Measurements from ENCODE around the gene SLC6A9. TPM values are rescaled to one million over a fixed set of nuclear protein-coding genes. Genes with fewer than 3 reads are reported as not detected.
A peak's percentile ranks its signal among the peaks of the same experiment; 100 is the strongest.

The SLC6A9 gene
- total and polyA plus RNA-seq, 4 experiments from 2014 or later, result 0.75 to 0.84 TPM; not detected in 2

GRCh38 chr1:43979261-43979527 is 52.1 kb downstream of the SLC6A9 start:
- Mint-ChIP-seq H3K4me3 (no peak overlapping the region), H3K9me3 (no peaks in the 10 kb centered on the region), H3K4me1 (peaks cover 34 to 56% (median 44%) of the 10 kb centered on the region in 4 donors), H3K36me3 (peaks cover 21 to 41% of the 10 kb centered on the region in 2 donors), H3K27ac (no peak overlapping the region), H3K27me3 (no peaks in the 10 kb centered on the region)
- Histone ChIP-seq H3K36me3 (ENCODE audit: insufficient read depth, low read length) (peaks cover 23% of the 10 kb centered on the region), H3K4me1 (ENCODE audit: insufficient read depth, low read length) (peaks cover 42% of the 10 kb centered on the region), H3K27me3 (ENCODE audit: insufficient read depth, low read length) (no peaks in the 10 kb centered on the region), H3K4me3 (ENCODE audit: low read length in 2 of 2) (no peak overlapping the region), H3K27ac (ENCODE audit: low read depth, low read length) (no peak overlapping the region), H3K9me3 (ENCODE audit: control insufficient read depth in 1 of 2, low read length in 2 of 2) (no peaks in the 10 kb centered on the region)
- ChIA-PET CTCF (ENCODE audit: partially characterized antibody) (no interaction called here), POLR2A (ENCODE audit: partially characterized antibody) (no interaction called here)
- intact Hi-C loops (cut with micrococcal nuclease), result no loop called here
- no peak for DNase-seq

- ChIA-PET CTCF (ENCODE audit: partially characterized antibody) (no interaction called here), POLR2A (ENCODE audit: partially characterized antibody) (interaction anchor here (1.0 kb wide), 1 partner anchor 9 kb away, joined by 3 read pairs; no protein-coding TSS in a partner anchor)
- H3K4me3 Mint-ChIP-seq, result peak within 1 kb of the TSS; percentile 85 to 98 (median 88)
- peak within 1 kb of the TSS; percentile 68 to 96 (median 88) for H3K27ac Mint-ChIP-seq
- intact Hi-C loops (cut with micrococcal nuclease), result no loop called here
- Histone ChIP-seq H3K4me1 (ENCODE audit: insufficient read depth, low read length) (peaks cover 47% of the 10 kb centered on the region), H3K4me3 (ENCODE audit: low read length in 2 of 2) (peak within 1 kb of the TSS in 1 of 2 donors; percentile 45), H3K36me3 (ENCODE audit: insufficient read depth, low read length) (peaks cover 23% of the 10 kb centered on the region), H3K9me3 (ENCODE audit: control insufficient read depth in 1 of 2, low read length in 2 of 2) (no peaks in the 10 kb centered on the region), H3K27me3 (ENCODE audit: insufficient read depth, low read length) (no peaks in the 10 kb centered on the region), H3K27ac (ENCODE audit: low read depth, low read length) (no peak within 1 kb of the TSS)
- DNase-seq, result peak in 2 of 5 donors; percentile 22 to 38
- peaks cover 38 to 61% (median 47%) of the 10 kb centered on the region in 4 donors for H3K4me1 Mint-ChIP-seq
- no peaks in the 10 kb centered on the region for H3K9me3 Mint-ChIP-seq
- H3K36me3 Mint-ChIP-seq, result peaks cover 21 to 45% of the 10 kb centered on the region in 2 donors
- H3K27me3 Mint-ChIP-seq, result no peaks in the 10 kb centered on the region
Measured at GRCh38 chr1:43978551-43979260, 52.6 kb downstream of the SLC6A9 start, which contains the start of gene B4GALT2. B4GALT2 (plus strand) TSS chr1:43979210; CDS start chr1:43981161, 1,951 bp downstream.

GRCh38 chr1:43978264-43978550 is 53.1 kb downstream of the SLC6A9 start:
- Mint-ChIP-seq H3K27me3 (no peaks in the 10 kb centered on the region), H3K4me1 (peaks cover 40 to 66% (median 51%) of the 10 kb centered on the region in 4 donors), H3K9me3 (no peaks in the 10 kb centered on the region), H3K4me3 (peak overlapping the region; percentile 58 to 98 (median 82)), H3K27ac (peak overlapping the region in 6 of 7 donors; percentile 62 to 96 (median 71)), H3K36me3 (peaks cover 21 to 47% of the 10 kb centered on the region in 2 donors)
- CTCF ChIA-PET (ENCODE audit: partially characterized antibody), result no interaction called here
- no peak overlapping the region for H3K27ac ChIP-seq (ENCODE audit: low read depth, low read length)
- H3K36me3 ChIP-seq (ENCODE audit: insufficient read depth, low read length), result peaks cover 23% of the 10 kb centered on the region
- intact Hi-C loops (cut with micrococcal nuclease), result no loop called here
- H3K9me3 ChIP-seq (ENCODE audit: control insufficient read depth in 1 of 2, low read length in 2 of 2), result no peaks in the 10 kb centered on the region
- POLR2A ChIA-PET (ENCODE audit: partially characterized antibody), result interaction anchor here (1.0 kb wide), 1 partner anchor 9 kb away, joined by 3 read pairs; no protein-coding TSS in a partner anchor
- no peak overlapping the region for H3K4me3 ChIP-seq (ENCODE audit: low read length in 2 of 2)
- H3K4me1 ChIP-seq (ENCODE audit: insufficient read depth, low read length), result peaks cover 48% of the 10 kb centered on the region
- DNase-seq, result no peak
- no peaks in the 10 kb centered on the region for H3K27me3 ChIP-seq (ENCODE audit: insufficient read depth, low read length)

- Mint-ChIP-seq H3K4me1 (peaks cover 39 to 68% (median 51%) of the 10 kb centered on the region in 4 donors), H3K27ac (peak overlapping the region in 4 of 7 donors; percentile 0 to 96 (median 31)), H3K4me3 (peak overlapping the region; percentile 5 to 98 (median 76)), H3K36me3 (peaks cover 24 to 50% of the 10 kb centered on the region in 2 donors), H3K27me3 (no peaks in the 10 kb centered on the region), H3K9me3 (no peaks in the 10 kb centered on the region)
- Histone ChIP-seq H3K27me3 (ENCODE audit: insufficient read depth, low read length) (no peaks in the 10 kb centered on the region), H3K9me3 (ENCODE audit: control insufficient read depth in 1 of 2, low read length in 2 of 2) (no peaks in the 10 kb centered on the region), H3K4me1 (ENCODE audit: insufficient read depth, low read length) (peaks cover 48% of the 10 kb centered on the region), H3K4me3 (ENCODE audit: low read length in 2 of 2) (no peak overlapping the region), H3K27ac (ENCODE audit: low read depth, low read length) (no peak overlapping the region), H3K36me3 (ENCODE audit: insufficient read depth, low read length) (peaks cover 25% of the 10 kb centered on the region)
- POLR2A ChIA-PET (ENCODE audit: partially characterized antibody), result interaction anchor here (1.0 to 3.0 kb wide), 3 partner anchors 10 to 15 kb away, joined by 3 to 11 read pairs (median 4); no protein-coding TSS in a partner anchor
- intact Hi-C loops (cut with micrococcal nuclease), result no loop called here
- CTCF ChIA-PET (ENCODE audit: partially characterized antibody), result no interaction called here
- DNase-seq, result no peak
Measured at GRCh38 chr1:43977376-43978263, 53.6 kb downstream of the SLC6A9 start.

- no peak for DNase-seq
- Histone ChIP-seq H3K36me3 (ENCODE audit: insufficient read depth, low read length) (peaks cover 29% of the 10 kb centered on the region), H3K4me3 (ENCODE audit: low read length in 2 of 2) (no peak overlapping the region), H3K9me3 (ENCODE audit: control insufficient read depth in 1 of 2, low read length in 2 of 2) (no peaks in the 10 kb centered on the region), H3K27ac (ENCODE audit: low read depth, low read length) (no peak overlapping the region), H3K4me1 (ENCODE audit: insufficient read depth, low read length) (peaks cover 48% of the 10 kb centered on the region), H3K27me3 (ENCODE audit: insufficient read depth, low read length) (no peaks in the 10 kb centered on the region)
- H3K36me3 Mint-ChIP-seq, result peaks cover 24 to 52% of the 10 kb centered on the region in 2 donors
- H3K27me3 Mint-ChIP-seq, result no peaks in the 10 kb centered on the region
- H3K4me3 Mint-ChIP-seq, result peak overlapping the region; percentile 22 to 98 (median 70)
- H3K9me3 Mint-ChIP-seq, result no peaks in the 10 kb centered on the region
- H3K4me1 Mint-ChIP-seq, result peaks cover 37 to 68% (median 53%) of the 10 kb centered on the region in 4 donors
- intact Hi-C loops (cut with micrococcal nuclease), result no loop called here
- peak overlapping the region in 2 of 7 donors; percentile 70 to 96 for H3K27ac Mint-ChIP-seq
- ChIA-PET CTCF (ENCODE audit: partially characterized antibody) (no interaction called here), POLR2A (ENCODE audit: partially characterized antibody) (interaction anchor here (1.1 to 3.0 kb wide), 3 partner anchors 12 to 54 kb away, joined by 4 to 11 read pairs (median 6); no protein-coding TSS in a partner anchor)
Measured at GRCh38 chr1:43976890-43977289, 54.4 kb downstream of the SLC6A9 start.

- intact Hi-C loops (cut with micrococcal nuclease), result no loop called here
- Mint-ChIP-seq H3K4me1 (peaks cover 38 to 71% (median 54%) of the 10 kb centered on the region in 4 donors), H3K36me3 (peaks cover 24 to 52% of the 10 kb centered on the region in 2 donors), H3K27ac (peak overlapping the region; percentile 87 to 98 (median 95)), H3K9me3 (no peaks in the 10 kb centered on the region), H3K27me3 (no peaks in the 10 kb centered on the region), H3K4me3 (peak overlapping the region; percentile 90 to 98 (median 93))
- no peak for DNase-seq
- peak overlapping the region in 1 of 2 donors; percentile 96 for H3K4me3 ChIP-seq (ENCODE audit: low read length in 2 of 2)
- POLR2A ChIA-PET (ENCODE audit: partially characterized antibody), result interaction anchor here (1.0 to 5.7 kb wide), 6 partner anchors 13 to 656 kb away, joined by 4 to 44 read pairs (median 8); partner anchors contain the start of genes CCDC24, IPO13 and ST3GAL3
- peaks cover 29% of the 10 kb centered on the region for H3K36me3 ChIP-seq (ENCODE audit: insufficient read depth, low read length)
- CTCF ChIA-PET (ENCODE audit: partially characterized antibody), result interaction anchor here (1.1 to 1.8 kb wide), 3 partner anchors 29 to 30 kb away, joined by 4 to 7 read pairs (median 5); no protein-coding TSS in a partner anchor
- peaks cover 48% of the 10 kb centered on the region for H3K4me1 ChIP-seq (ENCODE audit: insufficient read depth, low read length)
- no peaks in the 10 kb centered on the region for H3K27me3 ChIP-seq (ENCODE audit: insufficient read depth, low read length)
- H3K9me3 ChIP-seq (ENCODE audit: control insufficient read depth in 1 of 2, low read length in 2 of 2), result no peaks in the 10 kb centered on the region
- H3K27ac ChIP-seq (ENCODE audit: low read depth, low read length), result peak overlapping the region; percentile 83
Measured at GRCh38 chr1:43976045-43976444, 55.2 kb downstream of the SLC6A9 start.
